ENCODE results near the gene INHBC.
"Not testable (repeated sequence)": the region's sequence is repeated elsewhere in the genome, so short reads cannot be mapped to it uniquely, and the experiment has no call there.

The INHBC gene

DNA sequence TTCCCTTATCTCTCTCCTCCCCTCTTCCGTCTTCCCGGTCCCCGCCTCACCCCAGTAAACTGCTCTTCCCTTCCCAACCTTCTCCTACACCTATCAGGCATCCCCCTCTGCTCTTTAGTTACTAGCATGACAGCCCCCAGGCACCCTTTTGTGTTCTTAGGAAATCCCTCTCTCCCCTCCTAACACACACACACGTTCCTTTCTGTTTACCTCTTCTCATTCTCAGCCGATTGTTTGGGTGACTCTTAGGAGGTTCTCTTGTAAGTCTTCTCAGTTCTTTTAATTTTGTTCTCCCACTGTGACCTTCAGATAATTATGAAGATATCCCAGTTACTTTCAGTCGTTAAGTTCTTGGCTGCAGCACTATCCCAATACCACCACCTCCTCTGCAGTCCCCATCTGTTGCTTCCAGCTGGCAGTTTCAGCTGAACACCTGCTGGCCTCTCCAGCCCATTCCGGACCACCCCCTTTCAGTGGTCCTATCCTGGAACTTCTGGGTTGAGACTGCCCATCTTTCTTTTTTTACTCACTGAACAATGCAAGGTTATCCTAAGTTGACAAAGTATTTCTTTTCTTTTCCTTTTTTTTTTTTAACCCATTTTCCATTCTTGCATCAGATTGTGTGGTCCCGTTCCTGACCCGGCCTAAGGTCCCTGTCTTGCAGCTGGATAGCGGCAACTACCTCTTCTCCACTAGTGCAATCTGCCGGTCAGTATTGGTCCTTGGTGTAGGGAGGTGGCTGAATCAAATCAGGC is 54.0 kb downstream of the INHBC start:
- no peak for DNase-seq

DNA sequence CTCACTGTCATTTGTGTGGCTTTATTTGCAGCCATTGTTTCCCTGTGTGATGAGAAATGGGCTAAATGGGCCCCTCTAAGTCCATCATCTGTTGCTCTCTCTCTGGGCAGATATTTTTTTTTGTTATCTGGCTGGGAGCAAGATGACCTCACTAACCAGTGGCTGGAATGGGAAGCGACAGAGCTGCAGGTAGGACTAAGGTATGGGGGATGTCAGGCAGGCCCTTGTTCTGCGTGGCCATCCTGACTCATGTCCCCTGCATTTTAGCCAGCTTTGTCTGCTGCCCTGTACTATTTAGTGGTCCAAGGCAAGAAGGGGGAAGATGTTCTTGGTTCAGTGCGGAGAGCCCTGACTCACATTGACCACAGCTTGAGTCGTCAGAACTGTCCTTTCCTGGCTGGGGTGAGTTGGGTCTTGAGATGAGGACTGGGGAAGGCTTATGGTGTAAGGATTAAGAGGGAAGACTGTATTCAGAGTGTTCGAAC is 54.6 kb downstream of the INHBC start:
- no peak for DNase-seq

GRCh38 chr12:57490126-57490525 is 55.5 kb downstream of the INHBC start:
- no peak for DNase-seq

DNA sequence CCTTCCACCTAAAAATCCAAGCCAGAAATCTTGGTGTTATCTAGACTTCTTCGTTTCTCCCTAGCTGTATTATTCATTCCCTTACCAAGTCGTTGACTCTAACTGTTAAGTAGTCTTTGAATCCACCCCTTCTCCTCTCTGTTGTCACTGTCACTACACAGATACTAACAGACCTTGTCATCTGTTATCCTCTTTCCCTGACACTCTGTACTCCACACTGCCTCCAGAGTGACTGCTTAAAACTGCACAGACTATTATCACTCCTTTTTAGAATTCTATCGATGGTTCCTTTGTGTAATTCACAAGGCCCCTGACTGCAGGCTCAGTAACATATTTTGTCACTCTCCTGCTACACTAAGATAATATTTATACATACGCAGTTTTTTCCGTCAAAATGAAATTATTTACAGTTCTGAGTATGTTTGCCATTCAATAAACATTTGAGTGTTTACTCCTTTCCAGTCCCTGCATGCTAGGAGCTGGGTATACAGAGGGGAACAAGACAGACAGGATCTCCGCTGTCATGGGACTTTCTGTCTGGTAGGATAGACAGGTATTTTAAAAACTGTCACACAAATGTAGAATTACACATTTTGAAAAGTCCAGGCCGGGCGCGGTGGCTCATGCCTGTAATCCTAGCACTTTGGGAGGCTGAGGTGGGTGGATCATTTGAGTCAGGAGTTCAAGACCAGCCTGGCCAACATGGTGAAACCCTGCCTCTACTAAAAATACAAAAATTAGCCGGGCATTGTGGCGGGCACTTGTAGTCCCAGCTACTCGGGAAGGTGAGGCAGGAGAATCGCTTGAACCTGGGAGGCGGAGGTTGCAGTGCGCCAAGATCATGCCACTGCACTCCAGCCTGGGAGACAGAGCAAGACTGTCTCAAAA is 57.1 kb downstream of the INHBC start:
- DNase-seq: no peak

- not testable (repeated sequence) for DNase-seq
These were observed 60.6 kb downstream of the INHBC start for GRCh38 chr12:57495051-57495701.

GRCh38 chr12:57496822-57497221 is 62.2 kb downstream of the INHBC start:
- no peak for DNase-seq

- no peak for DNase-seq
These were observed 62.9 kb downstream of the INHBC start for GRCh38 chr12:57497223-57498131.

GRCh38 chr12:57498132-57498502 is 63.5 kb downstream of the INHBC start:
- no peak for DNase-seq

GRCh38 chr12:57498571-57498970 is 64.0 kb downstream of the INHBC start:
- DNase-seq: no peak

DNA sequence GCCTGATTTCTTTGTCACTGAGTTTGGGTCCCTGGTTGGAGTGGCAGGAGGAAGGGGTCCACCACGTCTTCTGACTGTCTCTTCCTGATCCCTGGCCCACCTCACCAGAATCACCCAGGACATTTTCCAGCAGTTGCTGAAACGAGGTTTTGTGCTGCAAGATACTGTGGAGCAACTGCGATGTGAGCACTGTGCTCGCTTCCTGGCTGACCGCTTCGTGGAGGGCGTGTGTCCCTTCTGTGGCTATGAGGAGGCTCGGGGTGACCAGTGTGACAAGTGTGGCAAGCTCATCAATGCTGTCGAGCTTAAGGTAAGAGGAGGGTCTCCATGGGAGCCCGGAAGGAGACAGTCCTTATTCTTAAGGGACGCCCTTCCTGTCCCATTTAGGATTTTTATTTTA is 65.6 kb downstream of the INHBC start:
- no peak for DNase-seq

Measured in T-helper 1 cell (primary cell).